GM20431 (cell line): ENCODE data around the gene CDH13.

ENCODE experiments used
- in situ Hi-C: fragments of 300-500 bp; cut with MseI, MboI; formaldehyde crosslinking; loops from one replicate; pipeline ENCODE4 v1.15.0; 2020; ENCODE audit warnings: low sequenced_read_pairs; ENCODE audit not compliant: unreplicated experiment

Gene CDH13

DNA sequence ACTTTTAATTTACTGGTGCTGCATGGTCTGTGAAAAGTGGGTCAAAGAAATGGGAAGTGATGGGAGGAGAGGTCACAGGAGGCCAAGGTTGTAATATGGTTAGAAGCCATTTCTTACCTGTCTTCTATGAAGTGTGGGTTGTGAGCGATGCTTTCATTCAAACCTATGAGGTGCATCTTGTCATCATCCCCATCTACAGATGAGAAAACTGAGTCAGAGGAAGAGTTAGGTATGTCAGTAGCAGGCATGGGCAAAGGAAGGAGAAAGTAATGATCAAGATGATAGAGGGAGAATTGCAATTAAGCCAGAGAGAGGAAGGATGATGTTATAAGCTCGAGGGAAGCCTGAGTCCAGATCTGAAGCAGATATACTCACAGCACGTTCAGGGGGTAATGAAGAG is 19.7 kb downstream of the CDH13 start:
- in situ Hi-C loops = no loop called here

- in situ Hi-C loops = no loop called here
These were observed 23.0 kb downstream of the CDH13 start for GRCh38 chr16:82649766-82650165.

GRCh38 chr16:82650804-82651203 is 24.0 kb downstream of the CDH13 start:
- in situ Hi-C loops = no loop called here

DNA sequence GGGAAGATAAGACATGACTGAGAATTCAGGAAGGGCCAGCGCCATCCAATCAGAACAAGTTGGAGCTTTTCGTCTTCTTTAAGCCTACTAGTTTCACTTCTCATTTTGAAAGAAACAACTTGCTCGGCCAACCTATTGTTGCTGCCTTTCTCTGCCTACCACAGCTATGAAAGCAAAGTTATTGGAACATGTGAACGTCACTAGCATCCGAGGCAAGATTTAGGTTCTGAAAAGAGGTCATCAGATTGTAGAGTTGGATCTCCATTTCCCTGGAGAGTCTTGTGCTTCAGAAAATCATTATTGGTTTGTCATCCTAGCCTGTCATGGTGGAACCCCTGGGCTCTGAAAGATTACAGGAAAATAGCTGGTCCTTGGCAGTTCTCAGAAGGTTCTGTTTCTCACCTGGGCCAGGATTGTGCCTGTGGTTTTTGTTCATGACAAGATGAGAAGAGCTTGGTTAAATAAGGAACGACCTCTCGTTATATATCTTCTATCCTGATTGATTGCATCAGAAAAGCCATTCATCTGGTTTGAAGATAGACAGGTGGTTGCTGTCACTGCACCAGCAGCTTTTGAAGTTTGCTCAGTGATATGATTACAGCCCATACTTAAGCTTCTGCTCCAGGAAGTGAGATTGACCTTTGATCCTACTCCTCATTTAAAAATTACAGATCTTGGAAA is 25.3 kb downstream of the CDH13 start:
- in situ Hi-C loops = no loop called here

GRCh38 chr16:82652826-82653225 is 26.1 kb downstream of the CDH13 start:
- in situ Hi-C loops = no loop called here

- in situ Hi-C loops = no loop called here
These were observed 27.1 kb downstream of the CDH13 start for GRCh38 chr16:82653550-82654511.

- in situ Hi-C loops = no loop called here
These were observed 28.4 kb downstream of the CDH13 start for GRCh38 chr16:82655072-82655714.

DNA sequence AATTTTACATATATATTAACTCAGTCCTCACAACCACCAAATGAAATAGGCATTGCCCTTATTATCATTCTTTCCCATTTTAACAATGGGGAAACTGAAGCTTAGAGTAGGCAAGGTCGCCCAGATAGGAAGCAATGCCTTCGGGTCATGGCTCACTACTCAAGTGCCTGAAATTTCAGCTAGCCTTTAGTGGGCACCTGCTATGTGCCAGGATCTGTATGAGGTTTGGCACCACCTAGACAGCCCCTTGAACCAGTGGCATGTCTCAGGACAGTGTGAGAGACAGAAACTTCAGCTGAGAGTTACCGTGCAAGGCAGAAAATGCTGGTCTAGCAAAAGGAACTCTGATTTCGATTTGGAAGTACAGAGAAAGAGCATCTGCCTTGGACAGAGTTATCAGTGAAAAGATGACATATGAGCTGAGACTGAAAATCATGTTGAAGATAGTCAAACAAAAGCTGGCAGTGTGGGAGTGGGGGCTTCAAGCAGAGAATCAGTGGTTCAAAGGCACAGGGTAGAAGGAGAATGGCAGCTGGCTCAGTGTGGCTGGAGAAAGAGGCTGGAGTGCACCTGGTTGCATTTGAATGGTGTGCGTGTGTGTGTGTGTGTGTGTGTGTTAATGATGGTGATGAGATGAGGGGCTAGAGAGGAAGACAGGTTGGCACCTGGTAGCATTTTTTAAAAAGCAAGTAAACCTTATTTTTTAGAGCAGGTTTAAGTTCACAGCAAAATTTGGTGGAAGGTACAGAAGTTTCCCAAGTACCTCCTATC is 29.1 kb downstream of the CDH13 start:
- in situ Hi-C loops = no loop called here

DNA sequence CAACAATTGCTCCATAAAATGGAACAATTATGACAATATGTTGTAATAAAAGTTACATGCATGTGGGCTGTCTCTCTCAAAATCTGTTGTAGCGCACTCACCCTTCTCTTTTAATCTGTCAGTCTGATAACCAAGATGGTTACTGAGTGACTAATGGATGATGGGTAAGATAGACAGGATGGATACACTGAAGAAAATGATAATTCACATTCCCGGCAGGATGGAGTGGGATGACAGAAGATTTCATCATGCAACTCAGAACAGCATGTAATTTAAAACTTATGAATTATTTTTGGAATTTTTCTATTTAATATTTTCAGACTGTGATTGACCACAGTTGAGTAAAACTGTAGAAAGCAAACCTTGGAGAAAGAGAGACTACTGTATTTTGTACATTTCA is 30.5 kb downstream of the CDH13 start:
- in situ Hi-C loops = no loop called here

GRCh38 chr16:82657786-82658185 is 31.0 kb downstream of the CDH13 start:
- in situ Hi-C loops = no loop called here

GRCh38 chr16:82658796-82659195 is 32.0 kb downstream of the CDH13 start:
- in situ Hi-C loops = no loop called here

GRCh38 chr16:82660075-82660645 is 33.4 kb downstream of the CDH13 start:
- in situ Hi-C loops = no loop called here

DNA sequence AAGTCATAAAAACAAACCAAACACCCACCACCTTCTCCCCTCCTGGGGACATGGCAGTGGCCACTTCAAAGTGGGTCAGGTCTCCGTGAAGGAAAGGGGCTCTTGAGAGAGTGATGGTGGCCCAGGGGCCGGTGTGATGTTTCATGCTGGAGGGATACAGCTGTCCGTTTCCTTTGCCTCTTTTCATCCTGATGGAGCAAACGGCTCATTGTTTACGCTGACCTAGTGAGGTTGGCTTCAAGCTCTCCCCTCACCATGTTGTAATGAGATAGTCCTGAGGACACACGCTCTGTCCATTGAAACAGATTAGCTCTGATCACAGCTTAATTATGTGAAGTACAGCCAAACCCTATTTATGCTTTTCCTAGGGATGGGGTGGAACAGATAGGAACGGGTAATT is 34.2 kb downstream of the CDH13 start:
- in situ Hi-C loops = no loop called here

- in situ Hi-C loops = no loop called here
These were observed 37.4 kb downstream of the CDH13 start for GRCh38 chr16:82664181-82664580.

DNA sequence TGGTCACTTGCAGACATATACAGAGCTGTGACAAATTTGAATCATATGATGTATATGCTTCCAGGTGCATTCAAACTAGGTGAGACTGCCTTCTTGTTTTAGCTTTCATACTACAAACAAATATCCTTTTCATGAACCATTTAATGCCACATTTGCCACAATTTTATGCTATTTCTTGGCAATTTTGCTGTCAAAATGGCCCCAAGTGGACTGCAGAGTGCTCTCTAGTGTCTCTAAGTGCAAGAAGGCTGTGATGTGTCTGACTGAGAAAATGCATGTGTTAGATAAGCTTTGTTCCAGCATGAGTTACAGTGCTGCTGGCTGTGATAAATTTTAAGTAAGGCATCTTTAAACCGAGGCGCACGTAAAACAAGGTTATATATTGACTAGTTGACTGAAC is 38.3 kb downstream of the CDH13 start:
- in situ Hi-C loops = no loop called here

- in situ Hi-C loops = no loop called here
These were observed 40.7 kb downstream of the CDH13 start for GRCh38 chr16:82667437-82667836.

DNA sequence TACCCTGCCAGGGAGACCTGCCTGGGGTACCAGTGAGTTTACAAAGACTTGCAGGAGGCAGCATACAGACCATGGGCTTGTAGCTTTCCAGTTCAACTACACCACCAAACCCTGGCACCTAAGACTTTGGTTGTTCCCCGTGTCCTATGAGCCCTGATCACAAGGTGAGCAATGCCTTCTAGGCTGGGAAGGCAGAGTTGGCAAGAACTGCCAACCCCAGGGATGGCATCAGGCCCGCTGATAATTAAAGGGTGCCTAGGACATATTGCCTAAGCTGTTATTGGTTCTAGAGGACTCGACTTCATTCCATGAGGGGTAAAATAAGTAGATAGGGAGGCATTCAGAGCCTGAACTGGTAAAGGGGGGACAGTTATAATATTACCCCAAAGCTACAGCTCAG is 41.3 kb downstream of the CDH13 start:
- in situ Hi-C loops = no loop called here

GRCh38 chr16:82671741-82672140 is 45.0 kb downstream of the CDH13 start:
- in situ Hi-C loops = no loop called here

DNA sequence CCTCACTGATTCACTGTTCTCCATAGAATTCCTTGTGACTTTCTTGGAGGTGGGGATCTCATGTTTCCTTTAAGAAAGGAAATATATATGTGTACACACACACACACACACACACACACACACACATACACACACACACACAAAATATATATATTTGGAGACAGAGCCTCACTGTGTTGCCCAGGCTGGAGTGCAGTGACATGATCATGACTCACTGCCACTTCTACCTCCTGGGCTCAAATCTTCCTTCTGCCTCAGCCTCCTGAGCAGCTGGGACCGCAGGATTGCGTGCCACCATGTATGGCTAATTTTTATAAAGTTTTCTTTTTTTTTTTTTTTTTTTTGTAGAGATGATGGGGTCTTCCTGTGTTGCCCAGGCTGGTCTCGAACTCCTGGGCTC is 45.9 kb downstream of the CDH13 start:
- in situ Hi-C loops = no loop called here

DNA sequence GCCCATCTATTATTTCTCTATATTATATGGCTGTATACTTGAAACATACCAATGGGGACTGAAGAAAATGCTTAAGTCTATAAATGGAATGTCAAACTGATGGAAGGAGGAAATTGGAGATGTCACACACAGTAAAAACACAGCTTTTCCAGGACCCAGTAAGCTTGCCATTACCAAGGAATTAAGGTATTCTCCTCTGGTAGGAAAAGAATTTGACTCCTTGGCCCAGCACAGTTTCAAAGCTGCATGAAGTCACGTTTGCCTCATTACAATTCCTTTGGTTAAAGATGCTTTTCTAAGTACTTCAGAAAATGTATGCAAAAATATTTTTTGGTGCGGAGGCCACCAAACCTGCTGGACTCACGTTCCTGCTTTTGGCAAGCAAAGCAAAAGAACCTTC is 48.5 kb downstream of the CDH13 start:
- in situ Hi-C loops = no loop called here
